GM21381 (cell line): ENCODE results near the gene STUB1.

Source experiments
- ATAC-seq: cut with Tn5 transposase; IDR thresholded peaks from one replicate; pipeline ENCODE4 v1.9.1; 2021; ENCODE audit warnings: mild to moderate bottlenecking, moderate library complexity; ENCODE audit not compliant: unreplicated experiment

The STUB1 gene

GRCh38 chr16:643050-643368, 37.2 kb upstream of the STUB1 start:
- ATAC-seq, result no peak

- no peak for ATAC-seq
Measured at GRCh38 chr16:644556-644955, 35.7 kb upstream of the STUB1 start.

- no peak for ATAC-seq
Measured at GRCh38 chr16:645852-646678, 34.1 kb upstream of the STUB1 start.

GRCh38 chr16:646679-647172, 33.5 kb upstream of the STUB1 start:
- ATAC-seq, result no peak

- ATAC-seq, result no peak
Measured at GRCh38 chr16:647173-647902, 32.9 kb upstream of the STUB1 start.

GRCh38 chr16:648071-648780, 32.0 kb upstream of the STUB1 start:
- no peak for ATAC-seq

- ATAC-seq, result peak; percentile 75
Measured at GRCh38 chr16:648781-649589, 31.2 kb upstream of the STUB1 start, which contains the start of gene WDR90. Gene WDR90 (plus strand): TSS chr16:649365. CDS start chr16:649417, 52 bp downstream.

- ATAC-seq, result no peak
Measured at GRCh38 chr16:649631-650030, 30.6 kb upstream of the STUB1 start.

GRCh38 chr16:651844-652243, 28.4 kb upstream of the STUB1 start:
- no peak for ATAC-seq

- no peak for ATAC-seq
Measured at GRCh38 chr16:652454-653305, 27.5 kb upstream of the STUB1 start.

GRCh38 chr16:654034-654433, 26.2 kb upstream of the STUB1 start:
- no peak for ATAC-seq

GRCh38 chr16:657487-657886, 22.7 kb upstream of the STUB1 start:
- no peak for ATAC-seq

GRCh38 chr16:658679-659571, 21.3 kb upstream of the STUB1 start:
- no peak for ATAC-seq

- ATAC-seq, result no peak
Measured at GRCh38 chr16:659618-660017, 20.6 kb upstream of the STUB1 start.

- no peak for ATAC-seq
Measured at GRCh38 chr16:660132-660458, 20.1 kb upstream of the STUB1 start.

GRCh38 chr16:660459-661183, 19.6 kb upstream of the STUB1 start:
- peak; percentile 56 for ATAC-seq

- ATAC-seq, result no peak
Measured at GRCh38 chr16:661184-661821, 18.9 kb upstream of the STUB1 start.

- no peak for ATAC-seq
Measured at GRCh38 chr16:662095-662494, 18.1 kb upstream of the STUB1 start.
